ENCODE measurements around the gene TSPAN19. TPM values are rescaled to one million over a fixed set of nuclear protein-coding genes. Genes with fewer than 3 reads are reported as not detected.

The TSPAN19 gene
- total and polyA plus RNA-seq, 2 of the 13 experiments (the other 11 are each of a cell fraction or from before 2014, with no cell fraction given), result not detected

DNA sequence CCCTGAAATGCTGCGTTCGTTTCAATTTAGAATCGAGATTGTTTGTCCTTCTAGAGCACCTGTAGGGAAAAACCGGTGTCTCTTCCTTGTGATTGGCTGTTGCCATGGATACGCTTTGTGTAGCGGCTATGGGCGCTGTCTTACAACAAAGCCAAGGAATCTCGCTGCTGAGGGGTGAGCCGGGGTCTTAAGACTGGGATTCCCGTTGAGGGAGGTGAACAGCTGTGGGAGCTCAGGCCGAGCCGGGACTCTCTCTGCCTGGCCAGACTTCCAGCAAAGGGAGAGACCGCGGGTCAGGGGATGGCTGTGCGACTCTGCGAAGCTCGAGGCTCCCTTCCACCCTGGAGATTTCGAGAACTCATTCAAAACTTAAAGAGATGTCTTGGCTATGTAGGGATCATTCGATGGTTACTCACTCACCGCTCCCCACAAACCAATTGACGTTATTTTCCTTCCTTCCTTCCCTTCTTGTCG, at the start of gene TSPAN19, which contains the start of gene LRRIQ1 (continued):
- no peak for TF ChIP-seq FOXP4 (CRISPR knock-in tag; IDR thresholded peaks at IDR 0.05)
- 0 out of 2 replicates have a peak, but pooled peaks have one; percentile 16 for TF ChIP-seq GABPB1 (CRISPR knock-in tag; IDR thresholded peaks at IDR 0.05)
- peak; percentile 78 for TF ChIP-seq NFYC (CRISPR knock-in tag; IDR thresholded peaks at IDR 0.05)
- TF ChIP-seq ZNF598 (CRISPR knock-in tag; IDR thresholded peaks at IDR 0.05; ENCODE audit: borderline replicate concordance), result no peak
- no peak for TF ChIP-seq ZNF354B (CRISPR knock-in tag; IDR thresholded peaks at IDR 0.05)
- no peak for TF ChIP-seq SPEN (CRISPR knock-in tag; IDR thresholded peaks at IDR 0.05; ENCODE audit: low read depth)
- TF ChIP-seq ZNF496 (CRISPR knock-in tag; IDR thresholded peaks at IDR 0.05; ENCODE audit: insufficient replicate concordance), result no peak
- TF ChIP-seq ZEB1 (IDR thresholded peaks at IDR 0.05; ENCODE audit: insufficient replicate concordance, low read depth), result no peak
- no peak for TF ChIP-seq SP2 (CRISPR knock-in tag; IDR thresholded peaks at IDR 0.05)
- TF ChIP-seq ARNT2 (CRISPR knock-in tag; IDR thresholded peaks at IDR 0.05; ENCODE audit: low read depth), result no peak
- TF ChIP-seq XRCC5 (optimal IDR thresholded peaks at IDR 0.05; ENCODE audit: low read length), result no peak
- TF ChIP-seq BATF2 (CRISPR knock-in tag; IDR thresholded peaks at IDR 0.05), result no peak

- POLR2A ChIA-PET, result no interaction called here
- WGBS (ENCODE audit: low lambda C conversion rate), result 37% methylated on average over 5 of the region's 5 CpGs
- in situ Hi-C loops (cut with HindIII; ENCODE audit: extremely low pct_ligation_motif_present, low pct_unique_long_range_greater_than_20kb) (no loop called here), intact Hi-C loops (cut with micrococcal nuclease; ENCODE audit: unreplicated experiment) (no loop called here)
- H3K4me3 ChIP-seq (replicated peaks in 1 of 3; ENCODE audit: insufficient read depth in 1 of 3, low read depth in 2 of 3, low read length in 3 of 3), result no peak overlapping the region
- no peaks in the 10 kb centered on the region for H3K4me1 ChIP-seq (ENCODE audit: insufficient read depth, low read length)
- no peak overlapping the region for H2AFZ ChIP-seq (ENCODE audit: low read length)
- BruUV-seq (replicated peaks), result no TSS peak
- H3K9ac ChIP-seq (ENCODE audit: insufficient read depth, low read depth, low read length), result no peak overlapping the region
- H3K27ac ChIP-seq (ENCODE audit: extremely low read length, insufficient read depth, low read length), result no peak overlapping the region
- no peaks in the 10 kb centered on the region for H3K36me3 ChIP-seq (replicated peaks in 1 of 2; ENCODE audit: control insufficient read depth in 1 of 2, insufficient read depth in 2 of 2, low read length in 2 of 2)
- no peaks in the 10 kb centered on the region for H3K9me3 ChIP-seq (ENCODE audit: low read length)
- DNase-seq (ENCODE audit: low spot score) (no peak), ATAC-seq (no peak), FAIRE-seq (no peak)
- no peaks in the 10 kb centered on the region for H4K20me1 ChIP-seq (ENCODE audit: insufficient read depth, low read length)
- no peaks in the 10 kb centered on the region for H3K27me3 ChIP-seq (ENCODE audit: control insufficient read depth in 1 of 2, insufficient read depth in 2 of 2, low read length in 2 of 2)
- no peak for TF ChIP-seq ESRRA (CRISPR knock-in tag; IDR thresholded peaks at IDR 0.05; ENCODE audit: low read depth)
- TF ChIP-seq RAD51 (IDR thresholded peaks at IDR 0.05; ENCODE audit: borderline replicate concordance), result no peak
- no peak for TF ChIP-seq ZZZ3 (CRISPR knock-in tag; IDR thresholded peaks at IDR 0.05; ENCODE audit: borderline replicate concordance)
- no peak for TF ChIP-seq SAFB2 (CRISPR knock-in tag; IDR thresholded peaks at IDR 0.05; ENCODE audit: borderline replicate concordance, low read depth)
- no peak for TF ChIP-seq ZFP1 (CRISPR knock-in tag; IDR thresholded peaks at IDR 0.05)
- no peak for TF ChIP-seq ZNF430 (CRISPR knock-in tag; IDR thresholded peaks at IDR 0.05)
- no peak overlapping the region for H3K4me2 ChIP-seq (ENCODE audit: low read depth, low read length)
- CTCF ChIA-PET (ENCODE audit: low intra/inter-chr PET ratio, low total read pairs), result no interaction called here
- no peaks in the 10 kb centered on the region for H3K79me2 ChIP-seq (ENCODE audit: insufficient read depth, low read length)
These were observed 49.0 kb upstream of the TSPAN19 start for GRCh38 chr12:85085066-85085465.
